Peyer's patch (tissue), 4 donors: ENCODE results near the gene FAIM.

Experiments used
- POLR2A ChIP-seq, 2 donors: fragments of 450-650 bp; IDR thresholded peaks; one replicate each; pipeline ENCODE4 v1.5.1; 2017; ENCODE audit warnings: antibody characterized with exemption in 2 of 2, mild to moderate bottlenecking in 2 of 2, moderate library complexity in 2 of 2
- TF ChIP-seq, protein P1 (sequence below), 6 experiments: fragments of 450-650 bp in 4 of 6; fragments of 200-600 bp in 2 of 6; sonication (generic) in 1 of 6; IDR thresholded peaks; one replicate each; pipeline ENCODE4 v1.5.1; 2017 to 2019; ENCODE audit warnings: antibody characterized with exemption in 6 of 6, mild to moderate bottlenecking in 3 of 6, moderate library complexity in 1 of 6

DNA sequence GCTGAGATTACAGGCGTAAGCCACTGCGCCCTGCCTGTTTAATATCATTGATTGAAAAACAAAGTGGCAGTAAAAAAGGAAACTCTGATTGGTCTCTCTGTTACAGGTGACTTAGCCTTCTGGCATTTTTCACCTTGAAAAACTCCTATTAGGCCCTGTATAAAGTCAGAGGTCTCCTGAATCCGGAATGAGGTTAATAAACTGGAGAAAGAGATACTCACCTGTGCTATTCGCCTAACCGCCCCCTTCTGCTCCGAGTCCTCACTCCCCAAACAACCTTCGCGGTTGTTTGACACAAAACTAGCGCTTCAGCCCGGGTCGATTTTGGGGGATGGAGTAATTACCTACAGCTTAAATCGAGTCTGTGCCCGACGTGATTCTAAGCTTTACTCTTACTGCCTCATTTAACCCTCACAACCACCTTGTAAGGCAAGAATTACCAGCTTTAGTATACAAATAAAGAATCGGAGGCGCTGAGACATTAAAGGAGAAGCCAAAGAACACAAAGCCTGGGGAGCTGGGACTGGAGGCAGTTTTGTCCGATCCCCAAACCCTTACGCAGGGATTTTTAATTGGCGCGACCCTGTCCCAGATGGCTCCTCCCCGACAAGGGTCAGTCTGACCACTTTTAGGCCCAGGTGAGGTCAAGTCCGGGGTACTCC lies 15.0 kb upstream of the FAIM start:
- TF ChIP-seq, protein P1, sequence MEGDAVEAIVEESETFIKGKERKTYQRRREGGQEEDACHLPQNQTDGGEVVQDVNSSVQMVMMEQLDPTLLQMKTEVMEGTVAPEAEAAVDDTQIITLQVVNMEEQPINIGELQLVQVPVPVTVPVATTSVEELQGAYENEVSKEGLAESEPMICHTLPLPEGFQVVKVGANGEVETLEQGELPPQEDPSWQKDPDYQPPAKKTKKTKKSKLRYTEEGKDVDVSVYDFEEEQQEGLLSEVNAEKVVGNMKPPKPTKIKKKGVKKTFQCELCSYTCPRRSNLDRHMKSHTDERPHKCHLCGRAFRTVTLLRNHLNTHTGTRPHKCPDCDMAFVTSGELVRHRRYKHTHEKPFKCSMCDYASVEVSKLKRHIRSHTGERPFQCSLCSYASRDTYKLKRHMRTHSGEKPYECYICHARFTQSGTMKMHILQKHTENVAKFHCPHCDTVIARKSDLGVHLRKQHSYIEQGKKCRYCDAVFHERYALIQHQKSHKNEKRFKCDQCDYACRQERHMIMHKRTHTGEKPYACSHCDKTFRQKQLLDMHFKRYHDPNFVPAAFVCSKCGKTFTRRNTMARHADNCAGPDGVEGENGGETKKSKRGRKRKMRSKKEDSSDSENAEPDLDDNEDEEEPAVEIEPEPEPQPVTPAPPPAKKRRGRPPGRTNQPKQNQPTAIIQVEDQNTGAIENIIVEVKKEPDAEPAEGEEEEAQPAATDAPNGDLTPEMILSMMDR (IDR thresholded peaks at IDR 0.05), result no peak
- no peak for TF ChIP-seq POLR2A (IDR thresholded peaks at IDR 0.05)
